Liver (tissue), 9 donors: ENCODE data around the gene CERKL. TPM values are rescaled to one million over a fixed set of nuclear protein-coding genes. Genes with fewer than 3 reads are reported as not detected.

Source experiments
- DNase-seq: peaks from one replicate; pipeline ENCODE4 v3.0.0-alpha.2; 2017; ENCODE audit warnings: low spot score
- H3K27ac ChIP-seq, 2 donors: one replicate each; pipeline ENCODE4 v1.7.0; 2013; ENCODE audit warnings: inconsistent platforms in 2 of 2, low read length in 2 of 2, control low read depth in 1 of 2, low read depth in 1 of 2, mild to moderate bottlenecking in 1 of 2
- H3K27me3 ChIP-seq, 4 donors: one replicate each; pipeline versions ENCODE4 v1.6.1 to v1.7.0; 2013; ENCODE audit warnings: low read length in 3 of 4, inconsistent platforms in 1 of 4, mild to moderate bottlenecking in 1 of 4, moderate library complexity in 1 of 4; ENCODE audit not compliant: control insufficient read depth in 4 of 4, insufficient read depth in 4 of 4
- H3K36me3 ChIP-seq, 4 donors: one replicate each; pipeline versions ENCODE4 v1.6.1 to v1.7.0; 2013; ENCODE audit warnings: low read length in 3 of 4, mild to moderate bottlenecking in 3 of 4, low read depth in 1 of 4, moderate library complexity in 1 of 4; ENCODE audit not compliant: control insufficient read depth in 4 of 4, insufficient read depth in 3 of 4
- H3K4me1 ChIP-seq, 4 donors: one replicate each; pipeline versions ENCODE4 v1.6.1 to v1.7.0; 2013; ENCODE audit warnings: low read length in 3 of 4, mild to moderate bottlenecking in 3 of 4, moderate library complexity in 1 of 4; ENCODE audit not compliant: control insufficient read depth in 4 of 4, insufficient read depth in 4 of 4
- H3K4me3 ChIP-seq, 3 donors: one replicate each; pipeline versions ENCODE4 v1.6.1 to v1.7.0; 2013; ENCODE audit warnings: low read length in 3 of 3, control low read depth in 1 of 3, low read depth in 1 of 3, mild to moderate bottlenecking in 1 of 3
- H3K9ac ChIP-seq, 2 donors: one replicate each; pipeline ENCODE4 v1.7.0; 2013; ENCODE audit warnings: low read length in 2 of 2, mild to moderate bottlenecking in 2 of 2, moderate library complexity in 2 of 2, control low read depth in 1 of 2, low read depth in 1 of 2
- H3K9me3 ChIP-seq, 4 donors: one replicate each; pipeline versions ENCODE4 v1.6.1 to v1.7.0; 2013; ENCODE audit warnings: low read length in 3 of 4; ENCODE audit not compliant: control insufficient read depth in 4 of 4
- ATF3 ChIP-seq: IDR thresholded peaks from 2 replicates; pipeline ENCODE4 v1.6.1; 2016; ENCODE audit warnings: antibody characterized with exemption
- CTCF ChIP-seq: fragments of 150-350 bp; IDR thresholded peaks from 2 replicates; pipeline ENCODE4 v1.5.1; 2017; ENCODE audit warnings: improper control_type of control experiment, low read depth, low read length; ENCODE audit not compliant: missing input control
- GABPA ChIP-seq, 2 donors: IDR thresholded peaks in 1 of 2; conservative IDR thresholded peaks in 1 of 2; 2 replicates each; pipeline ENCODE4 v1.6.1; 2016; ENCODE audit warnings: antibody characterized with exemption in 2 of 2, mild to moderate bottlenecking in 1 of 2, moderate library complexity in 1 of 2
- HNF4G ChIP-seq: IDR thresholded peaks from 2 replicates; pipeline ENCODE4 v1.6.1; 2016; ENCODE audit warnings: antibody characterized with exemption
- JUND ChIP-seq, 2 donors: IDR thresholded peaks; 2 replicates each; pipeline ENCODE4 v1.6.1; 2016; ENCODE audit warnings: antibody characterized with exemption in 2 of 2
- NR2F2 ChIP-seq: IDR thresholded peaks from 2 replicates; pipeline ENCODE4 v1.6.1; 2016; ENCODE audit warnings: antibody characterized with exemption
- RAD21 ChIP-seq, 2 donors: IDR thresholded peaks; 2 replicates each; pipeline ENCODE4 v1.6.1; 2016; ENCODE audit warnings: antibody characterized with exemption in 2 of 2, mild to moderate bottlenecking in 2 of 2
- REST ChIP-seq: IDR thresholded peaks from 2 replicates; pipeline ENCODE4 v1.6.1; 2016; ENCODE audit warnings: antibody characterized with exemption, mild to moderate bottlenecking
- RXRA ChIP-seq, 2 donors: IDR thresholded peaks; 2 replicates each; pipeline ENCODE4 v1.6.1; 2017 to 2018; ENCODE audit warnings: antibody characterized with exemption in 2 of 2, mild to moderate bottlenecking in 1 of 2
- SP1 ChIP-seq: IDR thresholded peaks from 2 replicates; pipeline ENCODE4 v1.6.1; 2018; ENCODE audit warnings: antibody characterized with exemption, mild to moderate bottlenecking
- YY1 ChIP-seq: IDR thresholded peaks from 2 replicates; pipeline ENCODE4 v1.6.1; 2016; ENCODE audit warnings: antibody characterized with exemption, mild to moderate bottlenecking
- ZBTB33 ChIP-seq: IDR thresholded peaks from 2 replicates; pipeline ENCODE4 v1.6.1; 2016; ENCODE audit warnings: antibody characterized with exemption
- WGBS: extraction: QIAGEN DNeasy Blood & Tissue Kit; methylation state at CpG from one replicate; pipeline ENCODE4 v1.1.7; 2013; 5-methylcytosine and 5-hydroxymethylcytosine counted together
- polyA plus RNA-seq, 2 donors: library from polyadenylated mRNA; stranded (reverse) in 1 of 2; unstranded in 1 of 2; fragments of 200-250 nt in 1 of 2; fragments of >200 nt in 1 of 2; fragmentation: Nextera tagmentation in 1 of 2; extraction: Ambion mirVana in 1 of 2; gene quantifications; one replicate each; pipeline versions ENCODE4 v1.2.1 to v1.2.3, GENCODE V29; 2013 to 2015
- total RNA-seq, 2 donors: library from RNA; depleted of rRNA; stranded (reverse); fragments of >200 nt; gene quantifications; one replicate each; pipeline ENCODE4 v1.2.3, GENCODE V29; 2014
- donor health status: healthy.
- donor health status: healthy.
- donor health status: healthy.
- donor health status: healthy.
- donor health status: healthy.

The CERKL gene
- total and polyA plus RNA-seq, 4 donors: 0.50 to 0.79 TPM; not detected in 2

- Histone ChIP-seq H3K9ac (no peak overlapping the region), H3K27ac (no peak overlapping the region), H3K27me3 (no peaks in the 10 kb centered on the region), H3K9me3 (no peaks in the 10 kb centered on the region), H3K36me3 (no peaks in the 10 kb centered on the region), H3K4me3 (no peak overlapping the region), H3K4me1 (peaks cover 0 to 3% (median under 1%) of the 10 kb centered on the region in 4 donors)
- DNase-seq: no peak
- 85% methylated on average over 2 of the region's 2 CpGs for WGBS
- TF ChIP-seq ATF3 (no peak), ZBTB33 (no peak), HNF4G (no peak), RXRA (IDR thresholded peaks at IDR 0.05) (no peak), RAD21 (IDR thresholded peaks at IDR 0.05) (peak in 1 of 2 donors; percentile 33), CTCF (peak; percentile 7), SP1 (no peak)
These were observed 75.4 kb downstream of the CERKL start for GRCh38 chr2:181581534-181581933.

- TF ChIP-seq YY1 (no peak), CTCF (no peak), REST (no peak), NR2F2 (no peak), GABPA (IDR thresholded peaks at IDR 0.05 in 1 of 2, conservative IDR thresholded peaks at IDR 0.05 in 1 of 2) (no peak), JUND (IDR thresholded peaks at IDR 0.05) (no peak)
- no peak overlapping the region for H3K27ac ChIP-seq
- H3K27me3 ChIP-seq: peaks cover 0 to 7% (median 0%) of the 10 kb centered on the region in 4 donors
- DNase-seq: no peak
- H3K36me3 ChIP-seq: no peaks in the 10 kb centered on the region
- H3K4me3 ChIP-seq: no peak overlapping the region
- H3K9ac ChIP-seq: no peak overlapping the region
- H3K4me1 ChIP-seq: no peaks in the 10 kb centered on the region
- 45% methylated on average over 3 of the region's 3 CpGs for WGBS
- H3K9me3 ChIP-seq: no peaks in the 10 kb centered on the region
These were observed 78.1 kb downstream of the CERKL start for GRCh38 chr2:181578829-181579228.
